Tongue (tissue), 2 donors: ENCODE measurements around the gene NTM. TPM values are rescaled to one million over a fixed set of nuclear protein-coding genes. Genes with fewer than 3 reads are reported as not detected.

Experiments
- DNase-seq: peaks from one replicate; pipeline ENCODE4 v3.0.0-alpha.2; 2015
- total RNA-seq: library from RNA; depleted of rRNA; stranded (reverse); fragments of >200 nt; gene quantifications from one replicate; pipeline ENCODE4 v1.2.3, GENCODE V29; 2014

Gene NTM
- total RNA-seq, 1 donor from 2014 or later, result 12.1 TPM

- no peak for DNase-seq
Observed at GRCh38 chr11:131644204-131644795, 273.9 kb downstream of the NTM start.

- DNase-seq, result no peak
Observed at GRCh38 chr11:131645237-131645636, 274.8 kb downstream of the NTM start.

- DNase-seq, result no peak
Observed at GRCh38 chr11:131649856-131650255, 279.4 kb downstream of the NTM start.

GRCh38 chr11:131652231-131652630 is 281.8 kb downstream of the NTM start:
- DNase-seq, result no peak

- no peak for DNase-seq
Observed at GRCh38 chr11:131653260-131653659, 282.8 kb downstream of the NTM start.

- DNase-seq, result no peak
Observed at GRCh38 chr11:131654849-131655248, 284.4 kb downstream of the NTM start.

GRCh38 chr11:131656179-131656838 is 285.9 kb downstream of the NTM start:
- no peak for DNase-seq

GRCh38 chr11:131656839-131657211 is 286.4 kb downstream of the NTM start:
- no peak for DNase-seq

GRCh38 chr11:131658414-131658813 is 288.0 kb downstream of the NTM start:
- DNase-seq, result no peak

- no peak for DNase-seq
Observed at GRCh38 chr11:131658952-131659351, 288.5 kb downstream of the NTM start.

- DNase-seq, result no peak
Observed at GRCh38 chr11:131659931-131660330, 289.5 kb downstream of the NTM start.

GRCh38 chr11:131661132-131661531 is 290.7 kb downstream of the NTM start:
- DNase-seq, result no peak

- DNase-seq, result no peak
Observed at GRCh38 chr11:131662317-131662972, 292.0 kb downstream of the NTM start.

- DNase-seq, result no peak
Observed at GRCh38 chr11:131662993-131663392, 292.6 kb downstream of the NTM start.

- DNase-seq, result no peak
Observed at GRCh38 chr11:131663405-131664200, 293.2 kb downstream of the NTM start.

GRCh38 chr11:131664293-131664692 is 293.9 kb downstream of the NTM start:
- no peak for DNase-seq

- DNase-seq, result no peak
Observed at GRCh38 chr11:131664816-131665215, 294.4 kb downstream of the NTM start.

GRCh38 chr11:131665344-131665968 is 295.0 kb downstream of the NTM start:
- no peak for DNase-seq

- DNase-seq, result no peak
Observed at GRCh38 chr11:131666006-131666405, 295.6 kb downstream of the NTM start.

GRCh38 chr11:131666617-131667016 is 296.2 kb downstream of the NTM start:
- DNase-seq, result no peak

- no peak for DNase-seq
Observed at GRCh38 chr11:131667566-131667965, 297.2 kb downstream of the NTM start.
